OCI-M1 (cell line): ENCODE data around the gene SHLD2.
A peak's percentile ranks its signal among the peaks of the same experiment; 100 is the strongest.
"Not testable (repeated sequence)": the region's sequence is repeated elsewhere in the genome, so short reads cannot be mapped to it uniquely, and the experiment has no call there.

ENCODE experiments used
- DNase-seq: peaks from one replicate; lab custom pipeline; 2025; lab: John Stamatoyannopoulos, UW

Gene SHLD2

GRCh38 chr10:87142230-87143108, 47.5 kb downstream of the SHLD2 start:
- DNase-seq = not testable (repeated sequence)

DNA sequence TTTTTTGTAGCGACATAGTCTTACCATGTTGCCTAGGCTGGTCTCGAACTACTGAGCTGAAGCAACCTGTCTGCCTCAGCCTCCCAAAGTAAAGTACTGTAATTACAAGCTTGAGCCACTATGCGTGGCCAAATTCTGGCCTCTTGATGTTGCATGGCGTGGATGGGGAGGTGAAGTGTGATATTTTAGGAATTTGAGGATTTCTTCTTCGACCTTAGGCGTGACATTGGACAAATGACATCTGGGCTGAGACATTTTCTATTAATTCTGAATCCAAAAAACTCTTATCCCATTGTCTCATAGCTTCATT, 48.1 kb downstream of the SHLD2 start:
- DNase-seq = not testable (repeated sequence)

DNA sequence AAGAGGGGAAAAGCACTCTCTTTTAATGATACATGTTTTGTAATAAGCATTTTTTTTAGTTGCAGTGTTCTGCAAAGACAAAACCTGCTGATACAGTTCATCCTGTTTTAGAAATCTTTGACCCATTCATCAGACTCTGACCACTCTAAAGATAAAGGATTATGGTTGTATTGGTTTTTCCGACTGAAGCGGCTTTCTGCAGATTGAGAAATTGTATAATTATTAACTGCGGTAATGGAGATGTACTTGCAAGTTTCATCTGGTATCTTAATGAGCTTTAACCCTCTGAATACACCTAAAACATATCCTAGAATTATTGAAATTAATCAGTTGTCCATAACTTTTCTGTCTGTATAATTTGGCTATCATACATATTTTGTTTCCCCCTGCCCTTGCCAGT, 50.6 kb downstream of the SHLD2 start:
- DNase-seq = not testable (repeated sequence)

DNA sequence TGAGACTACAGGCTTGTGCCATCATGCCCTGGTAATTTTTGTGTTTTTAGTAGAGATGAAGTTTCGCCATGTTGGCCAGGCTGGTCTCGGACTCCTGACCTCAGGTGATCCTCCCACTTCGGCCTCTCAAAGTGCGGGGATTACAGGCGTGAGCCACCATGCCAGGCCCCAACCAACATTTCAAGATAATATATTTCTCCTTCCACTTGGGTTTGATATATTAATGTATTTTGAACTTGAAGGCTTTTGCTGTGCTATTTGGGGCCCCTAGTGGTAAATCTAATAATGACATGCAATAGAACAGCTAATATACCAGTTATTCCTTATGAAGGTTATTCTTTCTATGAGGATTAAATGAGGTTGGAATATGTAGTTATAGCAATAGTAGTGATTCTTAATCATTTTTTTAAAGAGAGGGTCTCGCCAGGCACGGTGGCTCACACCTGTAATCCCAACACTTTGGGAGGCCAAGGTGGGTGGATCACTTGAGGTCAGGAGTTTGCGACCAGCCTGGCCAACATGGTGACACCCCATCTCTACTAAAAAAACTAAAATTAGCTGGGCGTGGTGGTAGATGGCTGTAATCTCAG, 54.1 kb downstream of the SHLD2 start:
- not testable (repeated sequence) for DNase-seq

- not testable (repeated sequence) for DNase-seq
These were observed 56.5 kb downstream of the SHLD2 start for GRCh38 chr10:87151516-87151915.

GRCh38 chr10:87156841-87157240, 61.8 kb downstream of the SHLD2 start:
- not testable (repeated sequence) for DNase-seq

- not testable (repeated sequence) for DNase-seq
These were observed 62.8 kb downstream of the SHLD2 start for GRCh38 chr10:87157821-87158220.

DNA sequence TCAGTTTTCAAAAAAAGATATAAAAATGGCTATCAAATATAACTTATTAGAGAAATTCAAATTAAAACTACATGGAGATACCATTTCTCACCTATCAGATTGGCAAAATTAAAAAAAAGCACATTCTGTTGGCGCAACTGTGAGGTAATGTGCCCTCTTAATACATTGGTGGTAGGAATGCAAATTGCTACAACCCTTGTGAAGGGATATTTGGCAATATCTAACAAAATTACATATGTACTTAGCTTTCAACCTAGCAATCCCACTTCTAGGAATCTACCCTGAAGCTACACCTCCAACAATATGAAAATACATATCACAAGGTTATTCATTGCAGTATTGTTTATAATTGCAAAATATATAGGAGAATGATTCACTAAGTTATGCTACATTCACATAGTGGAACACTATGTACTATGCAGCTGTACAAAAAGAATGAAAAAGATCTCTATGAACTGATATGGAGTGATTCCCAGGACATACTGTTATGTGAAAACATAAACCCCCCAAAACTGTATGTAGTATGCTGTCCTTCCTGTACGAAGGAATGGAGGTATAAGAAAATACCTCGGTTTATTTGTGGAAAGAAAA, 67.8 kb downstream of the SHLD2 start:
- DNase-seq = not testable (repeated sequence)

GRCh38 chr10:87163414-87163813, 68.4 kb downstream of the SHLD2 start:
- not testable (repeated sequence) for DNase-seq

GRCh38 chr10:87169857-87170256, 74.9 kb downstream of the SHLD2 start:
- not testable (repeated sequence) for DNase-seq

- DNase-seq = not testable (repeated sequence)
These were observed 75.7 kb downstream of the SHLD2 start for GRCh38 chr10:87170705-87171104.

- not testable (repeated sequence) for DNase-seq
These were observed 76.7 kb downstream of the SHLD2 start for GRCh38 chr10:87171670-87172069.

GRCh38 chr10:87172178-87172577, 77.2 kb downstream of the SHLD2 start:
- not testable (repeated sequence) for DNase-seq

GRCh38 chr10:87177587-87177986, 82.6 kb downstream of the SHLD2 start:
- DNase-seq = not testable (repeated sequence)

- DNase-seq = not testable (repeated sequence)
These were observed 89.4 kb downstream of the SHLD2 start for GRCh38 chr10:87184421-87184820.

DNA sequence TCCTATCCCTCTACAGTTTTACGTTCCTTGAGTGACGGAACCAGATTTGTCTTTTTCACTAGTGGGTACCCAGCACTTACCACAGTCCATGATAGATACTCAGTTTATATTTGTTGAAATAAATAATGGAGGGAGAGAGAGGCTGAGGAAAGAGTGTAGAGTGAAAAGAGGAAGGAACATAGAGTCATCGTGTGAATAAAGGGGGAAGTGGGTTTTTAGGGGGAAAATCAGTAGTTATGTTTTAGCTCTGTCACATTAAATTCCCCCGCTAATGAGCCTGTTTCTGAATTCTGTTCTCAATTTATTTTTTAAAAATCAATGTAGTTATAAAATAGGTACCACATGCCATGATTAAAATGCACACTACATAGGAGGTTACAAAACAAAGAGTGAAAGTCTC, 91.0 kb downstream of the SHLD2 start:
- not testable (repeated sequence) for DNase-seq

- DNase-seq = not testable (repeated sequence)
These were observed 92.6 kb downstream of the SHLD2 start for GRCh38 chr10:87187573-87187972.

DNA sequence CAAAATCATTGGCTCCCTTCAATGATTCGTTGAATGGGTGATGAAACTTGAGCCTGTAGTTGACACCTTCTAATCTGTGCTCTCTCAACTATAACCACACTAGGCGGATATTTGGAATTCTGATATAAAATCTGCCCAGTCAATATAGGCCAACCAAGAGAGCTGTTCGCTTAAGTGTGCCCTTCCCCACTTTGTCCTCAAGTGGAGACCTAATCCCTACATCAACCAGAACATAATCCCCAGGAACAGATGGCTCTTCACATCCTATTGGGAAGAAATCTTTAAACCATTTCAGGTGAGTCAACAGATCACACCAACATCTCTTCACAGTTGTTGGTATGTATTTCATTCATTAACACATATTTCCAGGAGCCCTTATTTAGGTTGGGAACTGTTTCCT, 96.8 kb downstream of the SHLD2 start:
- DNase-seq = not testable (repeated sequence)

GRCh38 chr10:87200924-87201323, 105.9 kb downstream of the SHLD2 start:
- DNase-seq = peak; percentile 94

- not testable (repeated sequence) for DNase-seq
These were observed 109.8 kb downstream of the SHLD2 start for GRCh38 chr10:87204801-87205200.

DNA sequence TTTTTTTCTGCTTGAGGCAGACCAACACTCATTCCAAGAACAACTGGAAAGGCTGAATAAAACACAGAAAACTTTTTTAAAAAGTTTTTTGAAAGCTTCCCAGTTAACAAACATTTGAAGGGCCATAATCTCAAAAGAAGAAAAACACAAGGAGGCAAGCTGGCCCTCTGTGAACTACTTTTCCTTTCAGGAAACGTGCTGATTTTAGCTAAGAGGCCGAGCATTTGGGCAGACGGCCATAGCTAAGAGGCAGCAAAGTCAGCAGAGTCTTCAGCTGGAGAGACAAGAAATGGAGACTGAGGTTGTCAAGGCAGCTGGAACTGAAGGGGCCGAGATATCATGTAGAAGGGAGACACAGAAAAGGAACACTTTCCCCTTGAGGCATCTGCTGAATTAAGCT, 111.9 kb downstream of the SHLD2 start:
- DNase-seq = not testable (repeated sequence)

- DNase-seq = not testable (repeated sequence)
These were observed 115.3 kb downstream of the SHLD2 start for GRCh38 chr10:87210309-87210708.

GRCh38 chr10:87211848-87212247, 116.8 kb downstream of the SHLD2 start:
- not testable (repeated sequence) for DNase-seq
